ENCODE data around the gene MAPK8IP3.
"Not testable (repeated sequence)": the region's sequence is repeated elsewhere in the genome, so short reads cannot be mapped to it uniquely, and the experiment has no call there.

MAPK8IP3 gene

GRCh38 chr16:1792836-1793577 lies 87.0 kb downstream of the MAPK8IP3 start:
- H3K36me3 ChIP-seq = peaks cover 5 to 50% (median 27%) of the 10 kb centered on the region in 3 donors
- H3K27me3 ChIP-seq = no peaks in the 10 kb centered on the region
- peaks cover 0 to 9% (median 0%) of the 10 kb centered on the region in 4 donors for H3K4me1 ChIP-seq
- intact Hi-C loops (cut with DNase I; ENCODE audit: low total_unique reads) = no loop called here
- no peak overlapping the region for H3K4me3 ChIP-seq
- TF ChIP-seq CTCF (IDR thresholded peaks at IDR 0.05) = no peak
- no peak overlapping the region for H3K27ac ChIP-seq
- no peak for DNase-seq
- H3K9me3 ChIP-seq = peaks cover 0 to 3% (median 0%) of the 10 kb centered on the region in 3 donors

- Histone ChIP-seq H3K27ac (no peak within 1 kb of the TSS), H3K4me3 (no peak within 1 kb of the TSS), H3K36me3 (peaks cover 3 to 43% (median 20%) of the 10 kb centered on the region in 3 donors), H3K9me3 (peaks cover 0 to 5% (median 0%) of the 10 kb centered on the region in 3 donors), H3K27me3 (no peaks in the 10 kb centered on the region), H3K4me1 (peaks cover 0 to 9% (median 0%) of the 10 kb centered on the region in 4 donors)
- intact Hi-C loops (cut with DNase I; ENCODE audit: low total_unique reads) = no loop called here
- DNase-seq = no peak
- no peak for TF ChIP-seq CTCF (IDR thresholded peaks at IDR 0.05)
These were observed 87.7 kb downstream of the MAPK8IP3 start, which contains the start of gene IGFALS for GRCh38 chr16:1793578-1794220. Gene IGFALS (minus strand): TSS chr16:1793705. CDS start chr16:1793652, 53 bp downstream.

DNA sequence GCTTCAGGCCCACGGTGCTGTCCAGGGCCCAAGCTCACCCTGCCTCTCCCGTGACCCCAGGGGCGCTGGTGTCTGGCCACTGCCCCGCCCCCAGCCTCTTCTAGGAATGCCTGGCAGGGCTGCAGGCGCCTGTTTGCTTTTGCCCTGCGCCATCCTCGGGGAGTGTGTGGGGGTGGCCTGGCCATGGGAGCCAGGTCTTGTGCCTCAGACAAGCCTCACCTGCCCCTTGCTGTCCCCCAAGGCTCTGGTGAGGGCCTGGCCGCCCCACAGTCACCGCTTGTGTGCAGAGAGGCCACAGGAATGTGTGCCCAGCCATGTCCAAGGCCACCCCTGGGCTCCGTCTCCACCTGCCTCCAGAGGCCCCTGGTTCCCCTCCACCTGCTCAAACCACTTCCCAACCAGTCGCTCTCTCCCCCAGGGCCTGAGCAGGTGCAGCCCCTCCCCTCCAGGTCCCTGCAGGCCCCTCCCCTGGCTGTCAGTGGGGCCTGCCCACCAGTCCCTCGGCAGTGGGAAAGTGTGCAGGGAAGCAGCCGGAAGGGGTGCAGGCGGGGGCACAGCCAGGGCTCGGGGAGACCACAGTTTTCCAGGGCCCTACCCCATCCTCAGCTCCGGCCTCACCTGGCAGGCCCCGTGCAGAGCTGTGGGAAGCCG lies 88.4 kb downstream of the MAPK8IP3 start:
- no peak overlapping the region for H3K4me3 ChIP-seq

GRCh38 chr16:1794908-1795666 lies 89.1 kb downstream of the MAPK8IP3 start:
- TF ChIP-seq CTCF (IDR thresholded peaks at IDR 0.05) = no peak
- Histone ChIP-seq H3K36me3 (peaks cover 0 to 29% (median 8%) of the 10 kb centered on the region in 3 donors), H3K4me3 (no peak overlapping the region), H3K27me3 (no peaks in the 10 kb centered on the region), H3K4me1 (peaks cover 0 to 9% (median 0%) of the 10 kb centered on the region in 4 donors), H3K27ac (no peak overlapping the region), H3K9me3 (peaks cover 0 to 5% (median 0%) of the 10 kb centered on the region in 3 donors)
- peak in 1 of 2 donors; percentile 57 for DNase-seq
- intact Hi-C loops (cut with DNase I; ENCODE audit: low total_unique reads) = no loop called here

More for the DNA sequence above, 88.4 kb downstream of the MAPK8IP3 start:
- intact Hi-C loops (cut with DNase I; ENCODE audit: low total_unique reads) = no loop called here
- no peak for DNase-seq
- no peak for TF ChIP-seq CTCF (IDR thresholded peaks at IDR 0.05)
- Histone ChIP-seq H3K27ac (no peak overlapping the region), H3K9me3 (peaks cover 0 to 5% (median 0%) of the 10 kb centered on the region in 3 donors), H3K27me3 (no peaks in the 10 kb centered on the region), H3K4me1 (peaks cover 0 to 9% (median 0%) of the 10 kb centered on the region in 4 donors), H3K36me3 (peaks cover 0 to 36% (median 13%) of the 10 kb centered on the region in 3 donors)

GRCh38 chr16:1799263-1799662 lies 93.3 kb downstream of the MAPK8IP3 start:
- H3K4me3 ChIP-seq; H3K36me3 ChIP-seq; H3K9me3 ChIP-seq; H3K27me3 ChIP-seq; DNase-seq; H3K27ac ChIP-seq; intact Hi-C loops (cut with DNase I; ENCODE audit: low total_unique reads); H3K4me1 ChIP-seq: not testable (repeated sequence)

All from tibial artery (tissue), 4 donors.